H9 (cell line): Measurements from ENCODE around the gene SCN1B. TPM values are rescaled to one million over a fixed set of nuclear protein-coding genes. Genes with fewer than 3 reads are reported as not detected.
A peak's percentile ranks its signal among the peaks of the same experiment; 100 is the strongest.
"Not testable (repeated sequence)": the region's sequence is repeated elsewhere in the genome, so short reads cannot be mapped to it uniquely, and the experiment has no call there.

Experiments
- DNase-seq: peaks from one replicate; pipeline ENCODE4 v3.0.0-alpha.2; 2017
- H2AFZ ChIP-seq: one replicate; pipeline ENCODE4 v1.6.1; 2013; ENCODE audit warnings: mild to moderate bottlenecking, low read length, control low read depth, moderate library complexity
- H2AK5ac ChIP-seq: 2 replicates; pipeline ENCODE4 v1.6.1; 2013; ENCODE audit warnings: low read length, control low read depth, mixed read lengths; ENCODE audit not compliant: insufficient read length
- H2BK120ac ChIP-seq: one replicate; pipeline ENCODE4 v1.6.1; 2013; ENCODE audit warnings: low read depth, mild to moderate bottlenecking, low read length, control low read depth, inconsistent platforms; ENCODE audit not compliant: poor library complexity, severe bottlenecking
- H2BK12ac ChIP-seq: 2 replicates; pipeline ENCODE4 v1.6.1; 2013; ENCODE audit warnings: low read length, control low read depth, mixed read lengths, low read depth; ENCODE audit not compliant: insufficient read length
- H2BK15ac ChIP-seq: 2 replicates; pipeline ENCODE4 v1.6.1; 2013; ENCODE audit warnings: low read depth, low read length, control low read depth
- H2BK20ac ChIP-seq: one replicate; pipeline ENCODE4 v1.6.1; 2013; ENCODE audit warnings: low read depth, mild to moderate bottlenecking, low read length, control low read depth, inconsistent platforms; ENCODE audit not compliant: poor library complexity, severe bottlenecking
- H2BK5ac ChIP-seq: 2 replicates; pipeline ENCODE4 v1.6.1; 2013; ENCODE audit warnings: low read length, control low read depth, mixed read lengths; ENCODE audit not compliant: insufficient read length
- H3K14ac ChIP-seq: 2 replicates; pipeline ENCODE4 v1.6.1; 2013; ENCODE audit warnings: low read length, control low read depth; ENCODE audit not compliant: insufficient read depth
- H3K18ac ChIP-seq: 2 replicates; pipeline ENCODE4 v1.6.1; 2013; ENCODE audit warnings: low read depth, mild to moderate bottlenecking, mixed read lengths, low read length, control low read depth; ENCODE audit not compliant: insufficient read length
- H3K23ac ChIP-seq: 2 replicates; pipeline ENCODE4 v1.6.1; 2013; ENCODE audit warnings: low read length, control low read depth, mixed read lengths, low read depth; ENCODE audit not compliant: insufficient read length
- H3K23me2 ChIP-seq: 2 replicates; pipeline ENCODE4 v1.6.1; 2013; ENCODE audit warnings: low read depth, mild to moderate bottlenecking, mixed read lengths, low read length, control low read depth; ENCODE audit not compliant: insufficient read length, poor library complexity, severe bottlenecking
- H3K27ac ChIP-seq: 2 replicates; pipeline ENCODE4 v1.5.1; 2013; ENCODE audit warnings: low read length, control low read depth, mixed read lengths, low read depth; ENCODE audit not compliant: insufficient read length
- H3K27me3 ChIP-seq: 2 replicates; pipeline ENCODE4 v1.6.1; 2013; ENCODE audit warnings: low read length, control low read depth, inconsistent platforms; ENCODE audit not compliant: insufficient read depth
- H3K4ac ChIP-seq: 2 replicates; pipeline ENCODE4 v1.6.1; 2013; ENCODE audit warnings: low read depth, mild to moderate bottlenecking, control low read depth, inconsistent platforms, low read length, moderate library complexity
- H3K4me1 ChIP-seq: 2 replicates; pipeline ENCODE4 v1.6.1; 2013; ENCODE audit warnings: low read length, control low read depth, inconsistent platforms; ENCODE audit not compliant: insufficient read depth
- H3K4me2 ChIP-seq: 2 replicates; pipeline ENCODE4 v1.6.1; 2013; ENCODE audit warnings: low read length, control low read depth, mixed read lengths; ENCODE audit not compliant: insufficient read length, insufficient read depth
- H3K56ac ChIP-seq: 2 replicates; pipeline ENCODE4 v1.6.1; 2013; ENCODE audit warnings: low read depth, mild to moderate bottlenecking, mixed read lengths, low read length, control low read depth; ENCODE audit not compliant: insufficient read length
- H3K79me1 ChIP-seq: 2 replicates; pipeline ENCODE4 v1.6.1; 2013; ENCODE audit warnings: low read depth, mild to moderate bottlenecking, moderate library complexity, low read length, control low read depth, inconsistent platforms; ENCODE audit not compliant: insufficient read depth, poor library complexity, severe bottlenecking
- H3K79me2 ChIP-seq: 2 replicates; pipeline ENCODE4 v1.6.1; 2013; ENCODE audit warnings: low read length, control low read depth, inconsistent platforms; ENCODE audit not compliant: insufficient read depth
- H3K9ac ChIP-seq: 2 replicates; pipeline ENCODE4 v1.6.1; 2013; ENCODE audit warnings: low read length, control low read depth, mixed read lengths; ENCODE audit not compliant: insufficient read length; ENCODE audit errors: extremely low read depth
- H3K9me3 ChIP-seq: one replicate; pipeline ENCODE4 v1.6.1; 2013; ENCODE audit warnings: low read depth, low read length, inconsistent platforms; ENCODE audit not compliant: control insufficient read depth
- H3T11ph ChIP-seq: one replicate; pipeline ENCODE4 v1.6.1; 2013; ENCODE audit warnings: mild to moderate bottlenecking, low read length, control low read depth, inconsistent platforms
- H4K20me1 ChIP-seq: one replicate; pipeline ENCODE4 v1.6.1; 2013; ENCODE audit not compliant: control insufficient read depth, insufficient read length, insufficient read depth
- H4K5ac ChIP-seq: 2 replicates; pipeline ENCODE4 v1.6.1; 2013; ENCODE audit warnings: low read depth, mild to moderate bottlenecking, mixed read lengths, low read length, control low read depth; ENCODE audit not compliant: insufficient read length
- H4K8ac ChIP-seq: replicated peaks from 2 replicates; pipeline ENCODE4 v1.6.1; 2013; ENCODE audit warnings: low read length, control low read depth, mixed read lengths, low read depth; ENCODE audit not compliant: insufficient read length
- H4K91ac ChIP-seq: 2 replicates; pipeline ENCODE4 v1.6.1; 2013; ENCODE audit warnings: low read depth, mild to moderate bottlenecking, moderate library complexity, mixed read lengths, low read length, control low read depth; ENCODE audit not compliant: insufficient read length
- H3K27ac Mint-ChIP-seq, 3 experiments: 2 replicates in 2 of 3; 3 replicates in 1 of 3; pipeline ENCODE4 v1.8.0; 2020 to 2021; ENCODE audit warnings: mixed read lengths in 3 of 3, mild to moderate bottlenecking in 1 of 3, moderate library complexity in 1 of 3
- H3K27me3 Mint-ChIP-seq: 2 replicates; pipeline ENCODE4 v1.8.0; 2021; ENCODE audit warnings: low read depth, mild to moderate bottlenecking, moderate library complexity, mixed read lengths
- H3K36me3 Mint-ChIP-seq, 3 experiments: 2 replicates in 2 of 3; 3 replicates in 1 of 3; pipeline ENCODE4 v1.8.0; 2020 to 2021; ENCODE audit warnings: low read depth in 3 of 3, mixed read lengths in 3 of 3; ENCODE audit not compliant: insufficient read depth in 1 of 3
- H3K4me1 Mint-ChIP-seq, 2 experiments: 2 replicates each; pipeline ENCODE4 v1.8.0; 2020; ENCODE audit warnings: mixed read lengths in 2 of 2
- H3K4me3 Mint-ChIP-seq, 2 experiments: 2 replicates in 1 of 2; 3 replicates in 1 of 2; pipeline ENCODE4 v1.8.0; 2020 to 2021; ENCODE audit warnings: mild to moderate bottlenecking in 2 of 2, mixed read lengths in 2 of 2, moderate library complexity in 1 of 2
- H3K9me3 Mint-ChIP-seq, 2 experiments: 2 replicates in 1 of 2; 3 replicates in 1 of 2; pipeline ENCODE4 v1.8.0; 2020; ENCODE audit warnings: mild to moderate bottlenecking in 2 of 2, mixed read lengths in 2 of 2, moderate library complexity in 1 of 2
- WGBS: extraction: QIAGEN DNeasy Blood & Tissue Kit; methylation state at CpG from one replicate; pipeline ENCODE4 v1.1.7; 2013; ENCODE audit warnings: missing lambda C conversion rate, low lambda C conversion rate, mixed read lengths; ENCODE audit not compliant: insufficient read length; ENCODE audit errors: extremely low coverage; 5-methylcytosine and 5-hydroxymethylcytosine counted together
- total RNA-seq: library from RNA; stranded (reverse); gene quantifications from 2 replicates; pipeline ENCODE4 v1.2.1, GENCODE V29; 2021
- TF ChIP-seq, protein P1 (sequence below): fragments of 200-600 bp; sonication (generic); conservative IDR thresholded peaks from 3 replicates; pipeline ENCODE4 v1.8.0; 2021; ENCODE audit warnings: antibody characterized with exemption, mild to moderate bottlenecking

SCN1B gene
- total RNA-seq, 1 experiment from 2014 or later, result 3.8 TPM

DNA sequence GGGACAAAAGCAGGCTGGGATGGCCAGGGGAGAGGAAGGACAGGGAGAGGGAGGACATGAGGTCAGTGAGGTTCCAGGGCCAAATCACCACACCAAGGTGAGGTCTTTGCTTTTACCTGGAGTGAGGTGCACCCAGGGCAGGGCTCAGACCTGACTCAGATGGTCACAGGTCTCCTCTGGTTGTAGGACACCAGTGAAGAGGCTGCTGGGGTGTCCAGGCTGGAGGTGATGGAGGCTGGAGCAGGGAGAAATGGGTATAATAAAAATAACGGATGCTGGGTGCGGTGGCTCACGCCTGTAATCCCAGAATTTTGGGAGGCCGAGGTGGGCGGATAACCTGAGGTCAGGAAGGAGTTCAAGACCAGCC is 23.3 kb upstream of the SCN1B start:
- Mint-ChIP-seq H3K27ac (peak overlapping the region in 2 of 3 experiments; percentile 37 to 85; a peak in 3 of 7 replicates), H3K36me3 (peaks cover 58 to 80% (median 74%) of the 10 kb centered on the region in 3 experiments), H3K27me3 (no peaks in the 10 kb centered on the region; the same call in 1 of the 2 replicates), H3K4me3 (no peak overlapping the region; a peak in 1 of 5 replicates), H3K9me3 (peaks cover 0 to 2% of the 10 kb centered on the region in 2 experiments; a peak in 3 of 5 replicates), H3K4me1 (peaks cover 21 to 23% of the 10 kb centered on the region in 2 experiments)
- Histone ChIP-seq H4K91ac (no peak overlapping the region), H3K4ac (no peak overlapping the region), H3K56ac (no peak overlapping the region), H2BK5ac (no peak overlapping the region), H3K79me1 (peaks cover 11% of the 10 kb centered on the region), H2BK12ac (no peak overlapping the region), H4K5ac (no peak overlapping the region), H3K4me2 (no peak overlapping the region), H3K14ac (no peak overlapping the region), H3K23me2 (no peaks in the 10 kb centered on the region), H2AFZ (no peak overlapping the region), H3K9me3 (no peaks in the 10 kb centered on the region), H2BK20ac (no peak overlapping the region), H2AK5ac (no peak overlapping the region), H4K8ac (no peak overlapping the region), H3T11ph (no peak overlapping the region), H3K27me3 (no peaks in the 10 kb centered on the region), H3K4me1 (peaks cover 3% of the 10 kb centered on the region; the same call in 1 of the 2 replicates), H2BK15ac (no peak overlapping the region), H3K9ac (no peak overlapping the region), H3K18ac (no peak overlapping the region), H4K20me1 (peaks cover 2% of the 10 kb centered on the region), H3K23ac (no peak overlapping the region), H3K79me2 (peaks cover 37% of the 10 kb centered on the region; the same call in 1 of the 2 replicates), H3K27ac (no peak overlapping the region), H2BK120ac (no peak overlapping the region)
- no CpG with 5 or more reads among the region's 5 CpGs for whole genome bisulfite sequencing
- DNase-seq, result no peak
- TF ChIP-seq, protein P1, sequence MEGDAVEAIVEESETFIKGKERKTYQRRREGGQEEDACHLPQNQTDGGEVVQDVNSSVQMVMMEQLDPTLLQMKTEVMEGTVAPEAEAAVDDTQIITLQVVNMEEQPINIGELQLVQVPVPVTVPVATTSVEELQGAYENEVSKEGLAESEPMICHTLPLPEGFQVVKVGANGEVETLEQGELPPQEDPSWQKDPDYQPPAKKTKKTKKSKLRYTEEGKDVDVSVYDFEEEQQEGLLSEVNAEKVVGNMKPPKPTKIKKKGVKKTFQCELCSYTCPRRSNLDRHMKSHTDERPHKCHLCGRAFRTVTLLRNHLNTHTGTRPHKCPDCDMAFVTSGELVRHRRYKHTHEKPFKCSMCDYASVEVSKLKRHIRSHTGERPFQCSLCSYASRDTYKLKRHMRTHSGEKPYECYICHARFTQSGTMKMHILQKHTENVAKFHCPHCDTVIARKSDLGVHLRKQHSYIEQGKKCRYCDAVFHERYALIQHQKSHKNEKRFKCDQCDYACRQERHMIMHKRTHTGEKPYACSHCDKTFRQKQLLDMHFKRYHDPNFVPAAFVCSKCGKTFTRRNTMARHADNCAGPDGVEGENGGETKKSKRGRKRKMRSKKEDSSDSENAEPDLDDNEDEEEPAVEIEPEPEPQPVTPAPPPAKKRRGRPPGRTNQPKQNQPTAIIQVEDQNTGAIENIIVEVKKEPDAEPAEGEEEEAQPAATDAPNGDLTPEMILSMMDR, result no peak

DNA sequence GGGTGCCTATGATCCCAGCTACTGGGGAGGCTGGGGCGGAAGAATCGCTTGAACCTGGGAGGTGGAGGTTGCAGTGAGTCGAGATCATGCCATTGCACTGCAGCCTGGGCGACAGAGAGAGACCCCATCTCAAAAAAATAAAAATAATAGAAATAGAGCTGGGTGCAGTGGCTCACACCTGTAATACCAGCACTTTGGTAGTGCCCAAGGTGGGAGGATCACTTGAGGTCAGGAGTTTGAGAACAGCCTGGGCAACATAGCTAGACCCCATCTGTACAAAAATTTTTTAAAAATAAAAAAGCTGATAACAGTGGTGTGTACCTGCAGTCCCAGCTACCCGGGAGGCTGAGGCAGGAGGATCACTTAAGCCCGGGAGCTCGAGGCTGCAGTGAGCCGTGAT is 22.8 kb upstream of the SCN1B start:
- H3K56ac ChIP-seq, H3K4ac ChIP-seq, H4K20me1 ChIP-seq, H3K9ac ChIP-seq, H3K27me3 ChIP-seq, H2BK12ac ChIP-seq, H3K27ac Mint-ChIP-seq, H4K91ac ChIP-seq, H2BK15ac ChIP-seq, H2BK120ac ChIP-seq, H3K14ac ChIP-seq, H2AFZ ChIP-seq, H3K4me3 Mint-ChIP-seq, H4K8ac ChIP-seq, H2BK5ac ChIP-seq, DNase-seq, H3K18ac ChIP-seq, H3K27ac ChIP-seq, H3K9me3 Mint-ChIP-seq, H3T11ph ChIP-seq, H3K4me1 ChIP-seq, H3K23me2 ChIP-seq, H4K5ac ChIP-seq, H2AK5ac ChIP-seq, H3K27me3 Mint-ChIP-seq, H3K4me2 ChIP-seq, H3K9me3 ChIP-seq, H3K23ac ChIP-seq, H2BK20ac ChIP-seq: not testable (repeated sequence)
- peaks cover 58 to 80% (median 74%) of the 10 kb centered on the region in 3 experiments for H3K36me3 Mint-ChIP-seq
- H3K4me1 Mint-ChIP-seq, result peaks cover 17 to 20% of the 10 kb centered on the region in 2 experiments
- no CpG with 5 or more reads among the region's 8 CpGs for WGBS
- peaks cover 11% of the 10 kb centered on the region for H3K79me1 ChIP-seq
- peaks cover 34% of the 10 kb centered on the region; the same call in 1 of the 2 replicates for H3K79me2 ChIP-seq
